K562 (cell line): Measurements from ENCODE around the gene SRRT. TPM values are rescaled to one million over a fixed set of nuclear protein-coding genes. Genes with fewer than 3 reads are reported as not detected.

Source experiments
- CHD2 ChIP-seq: IDR thresholded peaks from 2 replicates; pipeline ENCODE4 v1.6.1; 2011; ENCODE audit warnings: low read depth, low read length
- DPF2 ChIP-seq: fragments of 450-650 bp; IDR thresholded peaks from 2 replicates; pipeline ENCODE4 v1.6.1; 2016
- MTA3 ChIP-seq: fragments of 450-650 bp; formaldehyde crosslinking; IDR thresholded peaks from 2 replicates; pipeline ENCODE4 v1.6.1; 2017; ENCODE audit warnings: mild to moderate bottlenecking, borderline replicate concordance
- POLR2G ChIP-seq: fragments of 200-400 bp; formaldehyde crosslinking; IDR thresholded peaks from 2 replicates; pipeline ENCODE4 v1.6.1; 2017; ENCODE audit warnings: low read depth, mild to moderate bottlenecking, antibody characterized with exemption, low read length, moderate library complexity
- polyA plus RNA-seq, 8 experiments: library from polyadenylated mRNA; depleted of rRNA in 4 of 8; stranded (reverse) in 5 of 8; unstranded in 3 of 8; fragments of >200 nt; fragmentation: Nextera tagmentation in 2 of 8; fragmentation: Illumina TruSeq in 1 of 8; extraction: Ambion mirVana in 2 of 8; extraction: Trizol in 1 of 8; gene quantifications; 2 replicates each; pipeline versions ENCODE4 v1.2.1 to v1.2.3, GENCODE V29; 2011 to 2014; ENCODE audit warnings: inconsistent platforms in 1 of 8, missing spikeins in 1 of 8
- total RNA-seq, 7 experiments: library from RNA; depleted of rRNA in 6 of 7; stranded (reverse); fragments of >200 nt in 6 of 7; fragmentation: Illumina TruSeq in 2 of 7; extraction: Trizol in 2 of 7; gene quantifications; 2 replicates each; pipeline versions ENCODE4 v1.2.1 to v1.2.3, GENCODE V29; 2011 to 2021; ENCODE audit warnings: low replicate concordance in 1 of 7
- TF ChIP-seq, protein P1 (sequence below): fragments of 450-650 bp; IDR thresholded peaks from 2 replicates; pipeline ENCODE4 v1.6.1; 2016; ENCODE audit warnings: antibody characterized with exemption
- TF ChIP-seq, protein P2 (sequence below), 2 experiments: fragments of 450-650 bp; IDR thresholded peaks; 2 replicates each; pipeline ENCODE4 v1.6.1; 2018; ENCODE audit warnings: mild to moderate bottlenecking in 2 of 2, low read depth in 1 of 2; ENCODE audit not compliant: partially characterized antibody in 2 of 2

The SRRT gene
- total and polyA plus RNA-seq, 9 of the 15 experiments (the other 6 are each of a cell fraction or from before 2014, with no cell fraction given): 10.3 to 263 (median 84.4) TPM

DNA sequence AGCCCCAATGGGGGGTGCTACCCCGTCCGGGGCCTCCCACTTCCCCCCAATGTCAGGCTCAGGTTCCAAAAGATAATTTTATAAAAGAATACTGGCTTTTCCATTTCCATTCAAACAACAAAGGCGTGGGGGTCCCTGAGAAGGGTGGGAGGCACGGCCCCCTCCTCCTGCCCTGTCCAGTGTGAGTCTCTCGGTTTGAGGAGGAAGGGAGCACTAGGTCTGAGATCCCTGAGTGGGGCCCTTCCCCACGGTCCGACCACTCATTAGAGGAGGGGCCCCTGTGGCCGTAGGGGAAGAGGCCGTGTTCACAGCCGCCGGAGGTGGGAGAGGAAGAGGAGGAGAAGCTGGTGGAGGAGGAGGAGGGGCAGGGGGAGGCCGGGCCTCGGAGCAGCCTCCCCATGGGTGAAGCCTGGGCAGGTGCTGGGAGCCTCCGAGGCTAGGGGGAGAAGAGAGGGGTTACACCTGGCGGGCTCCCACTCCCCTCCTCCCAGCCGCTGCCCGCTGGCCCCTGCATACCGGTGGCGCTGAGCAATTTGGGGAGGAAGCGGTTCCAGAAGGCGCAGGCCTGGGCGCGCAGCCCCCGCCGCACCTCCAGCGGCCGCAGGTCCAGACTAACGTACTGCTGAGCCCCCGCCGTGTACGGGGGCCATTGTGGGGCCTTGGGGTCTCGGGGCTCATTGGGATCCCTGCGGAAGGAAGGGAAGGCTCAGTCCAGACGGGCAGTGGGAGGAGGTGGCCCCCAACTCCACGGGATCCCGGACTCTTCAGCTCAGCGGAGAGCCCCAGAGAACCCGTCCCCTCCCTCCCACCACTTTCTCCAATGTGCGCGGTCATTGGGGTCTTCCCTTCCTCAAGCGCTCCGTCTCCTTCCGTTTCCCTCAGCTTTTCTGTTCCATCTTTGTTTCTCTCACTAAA is 16.0 kb downstream of the SRRT start (continued):
- TF ChIP-seq, protein P1, sequence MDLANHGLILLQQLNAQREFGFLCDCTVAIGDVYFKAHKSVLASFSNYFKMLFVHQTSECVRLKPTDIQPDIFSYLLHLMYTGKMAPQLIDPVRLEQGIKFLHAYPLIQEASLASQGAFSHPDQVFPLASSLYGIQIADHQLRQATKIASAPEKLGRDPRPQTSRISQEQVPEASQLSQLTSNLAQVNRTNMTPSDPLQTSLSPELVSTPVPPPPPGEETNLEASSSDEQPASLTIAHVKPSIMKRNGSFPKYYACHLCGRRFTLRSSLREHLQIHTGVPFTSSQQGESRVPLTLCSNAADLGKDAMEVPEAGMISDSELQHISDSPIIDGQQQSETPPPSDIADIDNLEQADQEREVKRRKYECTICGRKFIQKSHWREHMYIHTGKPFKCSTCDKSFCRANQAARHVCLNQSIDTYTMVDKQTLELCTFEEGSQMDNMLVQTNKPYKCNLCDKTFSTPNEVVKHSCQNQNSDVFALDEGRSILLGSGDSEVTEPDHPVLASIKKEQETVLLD: no peak
- TF ChIP-seq CHD2 (0 out of 2 replicates have a peak, but pooled peaks have one; percentile 5), MTA3 (0 out of 2 replicates have a peak, but pooled peaks have one; percentile 11), POLR2G (peak; percentile 44; the same call in 1 of the 2 replicates), DPF2 (peak; percentile 6; the same call in 1 of the 2 replicates)
- TF ChIP-seq, protein P2, sequence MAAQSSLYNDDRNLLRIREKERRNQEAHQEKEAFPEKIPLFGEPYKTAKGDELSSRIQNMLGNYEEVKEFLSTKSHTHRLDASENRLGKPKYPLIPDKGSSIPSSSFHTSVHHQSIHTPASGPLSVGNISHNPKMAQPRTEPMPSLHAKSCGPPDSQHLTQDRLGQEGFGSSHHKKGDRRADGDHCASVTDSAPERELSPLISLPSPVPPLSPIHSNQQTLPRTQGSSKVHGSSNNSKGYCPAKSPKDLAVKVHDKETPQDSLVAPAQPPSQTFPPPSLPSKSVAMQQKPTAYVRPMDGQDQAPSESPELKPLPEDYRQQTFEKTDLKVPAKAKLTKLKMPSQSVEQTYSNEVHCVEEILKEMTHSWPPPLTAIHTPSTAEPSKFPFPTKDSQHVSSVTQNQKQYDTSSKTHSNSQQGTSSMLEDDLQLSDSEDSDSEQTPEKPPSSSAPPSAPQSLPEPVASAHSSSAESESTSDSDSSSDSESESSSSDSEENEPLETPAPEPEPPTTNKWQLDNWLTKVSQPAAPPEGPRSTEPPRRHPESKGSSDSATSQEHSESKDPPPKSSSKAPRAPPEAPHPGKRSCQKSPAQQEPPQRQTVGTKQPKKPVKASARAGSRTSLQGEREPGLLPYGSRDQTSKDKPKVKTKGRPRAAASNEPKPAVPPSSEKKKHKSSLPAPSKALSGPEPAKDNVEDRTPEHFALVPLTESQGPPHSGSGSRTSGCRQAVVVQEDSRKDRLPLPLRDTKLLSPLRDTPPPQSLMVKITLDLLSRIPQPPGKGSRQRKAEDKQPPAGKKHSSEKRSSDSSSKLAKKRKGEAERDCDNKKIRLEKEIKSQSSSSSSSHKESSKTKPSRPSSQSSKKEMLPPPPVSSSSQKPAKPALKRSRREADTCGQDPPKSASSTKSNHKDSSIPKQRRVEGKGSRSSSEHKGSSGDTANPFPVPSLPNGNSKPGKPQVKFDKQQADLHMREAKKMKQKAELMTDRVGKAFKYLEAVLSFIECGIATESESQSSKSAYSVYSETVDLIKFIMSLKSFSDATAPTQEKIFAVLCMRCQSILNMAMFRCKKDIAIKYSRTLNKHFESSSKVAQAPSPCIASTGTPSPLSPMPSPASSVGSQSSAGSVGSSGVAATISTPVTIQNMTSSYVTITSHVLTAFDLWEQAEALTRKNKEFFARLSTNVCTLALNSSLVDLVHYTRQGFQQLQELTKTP (IDR thresholded peaks at IDR 0.05; ENCODE audit: low read depth in 1 of 2, partially characterized antibody in 2 of 2): no peak
